22Rv1 (cell line): ENCODE measurements around the gene GAPDHS.

Source experiments
- H3K27ac ChIP-seq: fragments of 450-650 bp; 2 replicates; pipeline ENCODE4 v1.5.1; 2017
- ZFX ChIP-seq: fragments of 450-650 bp; IDR thresholded peaks from 2 replicates; pipeline ENCODE4 v1.6.1; 2017; ENCODE audit warnings: antibody characterized with exemption, borderline replicate concordance
- TF ChIP-seq, protein P1 (sequence below): fragments of 450-650 bp; IDR thresholded peaks from 2 replicates; pipeline ENCODE4 v1.5.1; 2017; ENCODE audit warnings: mild to moderate bottlenecking

The GAPDHS gene

DNA sequence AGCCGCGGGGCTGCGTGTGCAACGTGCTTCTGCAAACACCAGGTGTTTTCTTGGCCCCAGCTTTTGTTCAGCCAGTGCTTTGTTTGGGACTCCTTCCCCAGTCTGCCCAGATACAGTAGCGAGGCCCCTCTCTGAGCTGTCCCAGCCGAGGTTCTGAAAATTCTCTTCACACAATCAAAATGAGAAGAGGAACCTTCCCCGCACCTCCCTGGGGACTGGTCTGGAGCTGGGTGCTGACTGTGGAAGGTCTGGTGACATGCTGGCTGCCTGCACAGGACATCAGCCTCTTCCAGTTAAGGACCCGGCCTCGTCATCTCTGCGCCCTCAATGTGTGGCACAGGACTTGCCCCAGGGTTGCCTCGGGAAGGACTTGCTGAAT, 26.0 kb downstream of the GAPDHS start:
- H3K27ac ChIP-seq: no peak overlapping the region
- TF ChIP-seq, protein P1, sequence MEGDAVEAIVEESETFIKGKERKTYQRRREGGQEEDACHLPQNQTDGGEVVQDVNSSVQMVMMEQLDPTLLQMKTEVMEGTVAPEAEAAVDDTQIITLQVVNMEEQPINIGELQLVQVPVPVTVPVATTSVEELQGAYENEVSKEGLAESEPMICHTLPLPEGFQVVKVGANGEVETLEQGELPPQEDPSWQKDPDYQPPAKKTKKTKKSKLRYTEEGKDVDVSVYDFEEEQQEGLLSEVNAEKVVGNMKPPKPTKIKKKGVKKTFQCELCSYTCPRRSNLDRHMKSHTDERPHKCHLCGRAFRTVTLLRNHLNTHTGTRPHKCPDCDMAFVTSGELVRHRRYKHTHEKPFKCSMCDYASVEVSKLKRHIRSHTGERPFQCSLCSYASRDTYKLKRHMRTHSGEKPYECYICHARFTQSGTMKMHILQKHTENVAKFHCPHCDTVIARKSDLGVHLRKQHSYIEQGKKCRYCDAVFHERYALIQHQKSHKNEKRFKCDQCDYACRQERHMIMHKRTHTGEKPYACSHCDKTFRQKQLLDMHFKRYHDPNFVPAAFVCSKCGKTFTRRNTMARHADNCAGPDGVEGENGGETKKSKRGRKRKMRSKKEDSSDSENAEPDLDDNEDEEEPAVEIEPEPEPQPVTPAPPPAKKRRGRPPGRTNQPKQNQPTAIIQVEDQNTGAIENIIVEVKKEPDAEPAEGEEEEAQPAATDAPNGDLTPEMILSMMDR: no peak
- no peak for TF ChIP-seq ZFX

DNA sequence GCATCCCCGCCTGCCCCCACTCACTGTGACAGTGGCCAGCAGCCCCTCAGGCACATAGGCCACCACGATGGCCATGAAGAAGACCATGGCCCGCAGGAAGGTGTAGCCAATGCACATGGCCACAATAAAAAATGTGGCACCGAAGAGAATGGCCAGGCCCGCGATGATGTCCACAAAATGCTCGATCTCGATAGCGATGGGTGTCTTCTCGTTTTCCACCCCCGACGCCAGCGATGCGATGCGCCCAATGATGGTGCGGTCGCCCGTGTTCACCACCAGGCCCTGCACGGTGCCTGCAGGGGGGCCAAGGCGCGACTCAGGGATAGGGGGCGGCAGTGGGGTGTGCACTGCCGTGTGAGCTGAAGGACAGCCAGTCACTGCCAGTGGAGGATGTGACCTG, 26.5 kb downstream of the GAPDHS start:
- no peak for TF ChIP-seq ZFX
- no peak overlapping the region for H3K27ac ChIP-seq

DNA sequence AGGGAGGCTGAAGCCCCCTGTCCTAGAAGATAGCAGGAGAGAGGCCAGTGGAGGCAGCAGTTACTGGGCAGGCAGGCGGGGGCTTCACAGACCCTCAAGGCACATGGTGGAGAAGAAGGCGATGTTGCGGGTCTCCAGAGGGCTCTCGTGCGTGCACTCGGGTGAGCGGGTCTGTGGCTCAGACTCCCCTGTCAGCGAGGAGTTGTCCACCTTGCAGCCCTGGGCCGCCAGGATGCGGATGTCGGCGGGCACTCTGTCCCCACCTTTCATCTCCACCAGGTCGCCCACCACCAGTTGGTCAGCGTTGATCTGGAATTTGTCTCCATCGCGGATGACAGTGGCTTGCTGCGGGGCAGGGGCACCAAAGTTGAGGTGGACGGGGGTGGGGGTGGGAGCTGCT, 27.0 kb downstream of the GAPDHS start:
- TF ChIP-seq, protein P1: no peak
- TF ChIP-seq ZFX: no peak
- H3K27ac ChIP-seq: no peak overlapping the region

DNA sequence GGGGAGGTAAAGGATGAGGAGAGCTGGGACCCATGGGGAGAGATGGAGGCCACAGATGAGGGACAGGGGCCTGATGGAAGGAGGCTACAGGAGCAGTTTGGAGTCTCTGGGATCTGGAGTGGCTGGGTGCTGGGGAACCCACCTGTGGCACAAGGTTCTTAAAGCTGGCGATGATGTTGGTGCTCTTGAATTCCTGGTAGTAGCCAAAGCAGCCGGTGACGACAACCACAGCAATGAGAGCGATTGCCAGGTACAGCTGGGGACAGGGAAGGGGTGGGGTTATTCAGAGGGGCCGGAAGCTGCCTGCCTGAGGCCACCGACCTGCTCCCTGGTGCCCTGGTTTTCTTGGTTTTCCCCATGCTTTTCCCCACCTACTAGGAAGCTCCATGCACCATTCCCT, 27.4 kb downstream of the GAPDHS start:
- TF ChIP-seq, protein P1: no peak
- no peak for TF ChIP-seq ZFX
- H3K27ac ChIP-seq: no peak overlapping the region

DNA sequence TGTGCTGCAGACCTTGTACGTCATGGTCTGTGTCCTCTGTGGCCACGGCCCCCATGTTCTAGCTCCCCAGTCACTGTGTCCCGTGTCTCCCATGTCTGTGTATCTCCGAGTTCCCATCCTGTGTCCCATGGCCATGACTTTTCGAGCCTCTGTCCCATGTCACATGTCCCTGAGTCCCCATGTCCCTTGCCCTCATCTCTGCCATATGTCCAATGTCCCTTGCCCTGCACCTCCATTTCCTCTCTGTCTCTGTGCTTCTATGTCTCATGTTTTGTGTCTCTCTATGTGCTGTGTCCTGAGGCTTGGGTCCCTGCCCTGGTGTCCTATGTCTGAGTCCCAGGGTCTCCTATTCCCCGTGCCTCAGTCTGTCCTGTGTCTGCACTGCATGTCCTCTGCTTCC, 28.2 kb downstream of the GAPDHS start:
- TF ChIP-seq ZFX: no peak
- TF ChIP-seq, protein P1: no peak

DNA sequence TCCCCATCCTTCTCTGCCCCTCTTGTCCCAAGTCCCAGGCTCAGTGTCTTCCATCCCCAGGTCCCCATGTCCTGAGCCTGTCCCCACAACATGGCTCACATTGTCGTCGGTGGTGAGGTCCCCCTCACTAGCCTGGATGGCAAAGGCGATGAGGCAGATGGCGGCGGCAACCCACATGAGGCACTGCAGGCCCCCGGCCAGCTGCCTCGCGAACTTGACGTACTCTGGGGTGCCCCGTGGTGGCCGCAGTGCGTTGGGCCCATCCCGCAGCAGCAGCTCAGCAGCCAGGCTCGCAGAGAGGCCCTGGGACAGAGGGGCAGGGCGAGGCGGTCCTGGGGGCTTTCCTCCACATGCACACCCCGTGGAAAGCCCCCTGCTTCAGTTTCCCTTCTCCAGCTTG, 29.1 kb downstream of the GAPDHS start:
- TF ChIP-seq ZFX: no peak
- TF ChIP-seq, protein P1: no peak
- H3K27ac ChIP-seq: no peak overlapping the region

More for the DNA sequence above, 28.2 kb downstream of the GAPDHS start:
- H3K27ac ChIP-seq: no peak overlapping the region

DNA sequence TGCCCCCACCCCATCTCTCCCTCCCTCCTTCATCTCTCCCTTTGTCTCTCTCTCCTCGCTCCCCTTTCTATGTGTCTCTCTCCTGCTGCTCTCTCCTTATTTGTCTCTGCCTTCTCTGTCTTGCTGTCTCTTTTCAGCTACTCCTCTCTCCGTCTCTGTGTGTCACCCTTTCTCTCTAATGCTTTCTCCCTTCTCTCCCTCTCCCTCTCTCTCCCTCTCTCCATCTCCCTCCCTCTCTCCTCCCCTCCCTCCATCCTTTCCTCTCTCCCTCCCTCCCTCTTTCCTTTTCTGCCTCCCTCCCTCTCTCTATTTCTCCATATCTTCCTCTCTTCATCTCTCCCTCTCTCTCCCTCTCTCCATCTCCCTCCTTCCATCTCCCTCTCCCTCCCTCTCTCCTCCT, 29.5 kb downstream of the GAPDHS start:
- no peak overlapping the region for H3K27ac ChIP-seq
- TF ChIP-seq ZFX: no peak
- TF ChIP-seq, protein P1: no peak

DNA sequence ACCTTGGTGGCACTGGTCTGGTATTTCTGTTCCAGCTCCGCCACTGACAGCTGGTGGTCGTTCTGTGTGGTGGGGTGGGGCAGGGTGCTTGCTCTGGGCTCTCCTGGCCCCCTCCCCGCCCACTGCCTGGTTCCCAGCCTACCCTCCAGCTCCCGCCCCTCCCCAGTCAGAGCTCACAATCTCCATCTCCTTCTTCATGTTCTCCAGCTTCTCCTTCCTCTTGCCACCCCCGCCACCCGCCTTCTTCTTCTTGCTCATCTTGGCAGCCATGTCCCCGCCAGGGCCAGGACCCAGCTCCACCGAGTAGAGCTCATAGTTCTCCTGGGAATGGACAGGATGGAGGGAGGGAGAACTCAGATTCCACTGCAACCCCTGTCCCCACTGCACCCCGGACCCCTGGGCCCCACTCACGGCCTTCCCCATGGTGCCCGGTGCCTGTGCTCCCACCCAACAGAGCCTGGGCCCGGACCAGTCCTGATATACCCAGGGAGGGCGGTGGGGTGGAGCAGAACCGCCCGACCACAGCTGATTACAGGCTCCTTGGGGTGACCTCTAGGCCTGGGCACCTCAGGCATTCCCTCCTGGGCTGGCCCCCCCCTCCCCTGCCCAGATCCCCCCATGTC, 30.1 kb downstream of the GAPDHS start, which contains the start of gene ATP4A:
ATP4A (minus strand) TSS at position 452 of the 623 bp plus-strand sequence; CDS start at position 423, 29 bp downstream.
- no peak within 1 kb of the TSS for H3K27ac ChIP-seq
- TF ChIP-seq, protein P1: no peak
- TF ChIP-seq ZFX: no peak
